Measurements from ENCODE around the gene MRPS2.

GRCh38 chr9:135488013-135488330 is 12.5 kb upstream of the MRPS2 start:
- no peak for TF ChIP-seq POLR2AphosphoS5 (IDR thresholded peaks at IDR 0.05; ENCODE audit: borderline replicate concordance, low read depth, low read length)
- no peak for TF ChIP-seq EZH2 (IDR thresholded peaks at IDR 0.05)
